Astrocyte (in vitro differentiated cells and primary cell): ENCODE data around the gene AKT3. TPM values are rescaled to one million over a fixed set of nuclear protein-coding genes. Genes with fewer than 3 reads are reported as not detected.
A peak's percentile ranks its signal among the peaks of the same experiment; 100 is the strongest.

Source experiments
- DNase-seq: peaks from one replicate; pipeline ENCODE4 v3.0.0-alpha.2; 2010; ENCODE audit warnings: low read depth
- FAIRE-seq: peaks from 2 replicates; lab custom pipeline; 2011; peaks lifted over from hg19 to GRCh38; lab: Jason Lieb, UNC
- H2AFZ ChIP-seq: 2 replicates; pipeline ENCODE4 v1.6.0; 2012; ENCODE audit warnings: low read depth, low read length, inconsistent platforms
- H3K27ac ChIP-seq: 2 replicates; pipeline ENCODE4 v1.5.1; 2011; ENCODE audit warnings: low read depth, low read length, inconsistent platforms
- H3K27me3 ChIP-seq: 2 replicates; pipeline ENCODE4 v1.6.0; 2011; ENCODE audit warnings: low read length, inconsistent platforms; ENCODE audit not compliant: insufficient read depth
- H3K36me3 ChIP-seq: 2 replicates; pipeline ENCODE4 v1.5.1; 2011; ENCODE audit warnings: low read length, inconsistent platforms; ENCODE audit not compliant: insufficient read depth
- H3K4me1 ChIP-seq: 2 replicates; pipeline ENCODE4 v1.5.1; 2011; ENCODE audit warnings: low read length, inconsistent platforms; ENCODE audit not compliant: insufficient read depth
- H3K4me2 ChIP-seq: 2 replicates; pipeline ENCODE4 v1.6.0; 2012; ENCODE audit warnings: low read length, inconsistent platforms
- H3K4me3 ChIP-seq: 2 replicates; pipeline ENCODE4 v1.5.1; 2011; ENCODE audit warnings: low read depth, mild to moderate bottlenecking, low read length, inconsistent platforms; ENCODE audit not compliant: insufficient read depth
- H3K79me2 ChIP-seq: 2 replicates; pipeline ENCODE4 v1.6.0; 2012; ENCODE audit warnings: mild to moderate bottlenecking, low read length, inconsistent platforms; ENCODE audit not compliant: insufficient read depth
- H3K9ac ChIP-seq: 2 replicates; pipeline ENCODE4 v1.6.0; 2012; ENCODE audit warnings: mild to moderate bottlenecking, low read length, inconsistent platforms
- H3K9me3 ChIP-seq: 2 replicates; pipeline ENCODE4 v1.5.1; 2012; ENCODE audit warnings: low read depth, mild to moderate bottlenecking, low read length, inconsistent platforms; ENCODE audit not compliant: insufficient read depth
- H4K20me1 ChIP-seq: 2 replicates; pipeline ENCODE4 v1.6.0; 2012; ENCODE audit warnings: low read length, inconsistent platforms; ENCODE audit not compliant: insufficient read depth
- H3K27ac Mint-ChIP-seq: one replicate; pipeline ENCODE4 v1.8.0; 2021; ENCODE audit warnings: mild to moderate bottlenecking, mixed read lengths; ENCODE audit not compliant: unreplicated experiment
- H3K27me3 Mint-ChIP-seq: one replicate; pipeline ENCODE4 v1.8.0; 2021; ENCODE audit warnings: low read depth, mixed read lengths; ENCODE audit not compliant: unreplicated experiment
- H3K36me3 Mint-ChIP-seq: one replicate; pipeline ENCODE4 v1.8.0; 2021; ENCODE audit warnings: low read depth, mixed read lengths; ENCODE audit not compliant: unreplicated experiment
- H3K4me1 Mint-ChIP-seq: one replicate; pipeline ENCODE4 v1.8.0; 2021; ENCODE audit warnings: low read depth, mixed read lengths; ENCODE audit not compliant: unreplicated experiment
- H3K4me3 Mint-ChIP-seq: one replicate; pipeline ENCODE4 v1.8.0; 2021; ENCODE audit warnings: mild to moderate bottlenecking, moderate library complexity, mixed read lengths; ENCODE audit not compliant: unreplicated experiment
- H3K9me3 Mint-ChIP-seq: one replicate; pipeline ENCODE4 v1.8.0; 2021; ENCODE audit warnings: mild to moderate bottlenecking, mixed read lengths; ENCODE audit not compliant: unreplicated experiment
- EZH2 ChIP-seq: IDR thresholded peaks from 2 replicates; pipeline ENCODE4 v1.6.1; 2012; ENCODE audit warnings: mild to moderate bottlenecking, low read length, inconsistent platforms; ENCODE audit not compliant: insufficient read depth
- total RNA-seq: library from RNA; stranded (reverse); gene quantifications from 2 replicates; pipeline ENCODE4 v1.2.1, GENCODE V29; 2021
- TF ChIP-seq, protein P1 (sequence below): IDR thresholded peaks from 2 replicates; pipeline ENCODE4 v1.5.1; 2011; ENCODE audit warnings: low read depth, mild to moderate bottlenecking, inconsistent platforms, low read length, moderate library complexity; ENCODE audit not compliant: insufficient read depth

AKT3 gene
- total RNA-seq, 1 donor from 2014 or later: 64.5 TPM

DNA sequence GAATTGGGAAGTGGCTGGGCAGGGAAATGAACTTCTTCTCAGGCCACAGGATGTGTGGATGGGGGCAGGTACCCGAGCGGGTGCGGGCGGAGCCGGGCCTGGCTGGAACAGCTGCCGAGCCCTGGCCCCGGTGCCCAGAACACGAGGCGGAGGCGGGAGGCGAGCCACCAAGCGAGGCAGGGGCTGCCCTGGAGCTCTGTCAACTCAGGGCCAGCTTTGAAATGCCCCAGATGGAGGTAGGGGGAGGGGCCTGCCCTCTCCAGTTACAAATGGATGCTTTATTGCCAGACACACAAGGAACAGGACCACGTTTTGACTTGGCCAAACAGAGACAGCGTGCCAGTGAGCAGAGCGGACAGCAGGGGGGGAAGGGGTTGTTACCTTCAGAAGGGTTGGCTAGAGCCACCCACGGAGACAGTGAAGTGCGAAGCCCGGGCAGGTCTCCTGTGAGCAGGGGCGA is 353.8 kb downstream of the AKT3 start:
- peak overlapping the region; percentile 30 for H3K27ac Mint-ChIP-seq
- Histone ChIP-seq H3K27me3 (no peaks in the 10 kb centered on the region), H3K4me3 (no peak overlapping the region), H3K4me1 (peaks cover 21% of the 10 kb centered on the region), H3K9ac (no peak overlapping the region), H3K79me2 (no peaks in the 10 kb centered on the region), H3K4me2 (no peak overlapping the region), H4K20me1 (no peaks in the 10 kb centered on the region), H3K36me3 (no peaks in the 10 kb centered on the region), H2AFZ (no peak overlapping the region), H3K9me3 (no peaks in the 10 kb centered on the region), H3K27ac (no peak overlapping the region)
- H3K4me3 Mint-ChIP-seq: no peak overlapping the region
- H3K36me3 Mint-ChIP-seq: peaks cover 3% of the 10 kb centered on the region
- no peaks in the 10 kb centered on the region for H3K27me3 Mint-ChIP-seq
- FAIRE-seq (no peak), DNase-seq (no peak)
- no peaks in the 10 kb centered on the region for H3K9me3 Mint-ChIP-seq
- H3K4me1 Mint-ChIP-seq: peaks cover 11% of the 10 kb centered on the region
- no peak for TF ChIP-seq EZH2
- TF ChIP-seq, protein P1, sequence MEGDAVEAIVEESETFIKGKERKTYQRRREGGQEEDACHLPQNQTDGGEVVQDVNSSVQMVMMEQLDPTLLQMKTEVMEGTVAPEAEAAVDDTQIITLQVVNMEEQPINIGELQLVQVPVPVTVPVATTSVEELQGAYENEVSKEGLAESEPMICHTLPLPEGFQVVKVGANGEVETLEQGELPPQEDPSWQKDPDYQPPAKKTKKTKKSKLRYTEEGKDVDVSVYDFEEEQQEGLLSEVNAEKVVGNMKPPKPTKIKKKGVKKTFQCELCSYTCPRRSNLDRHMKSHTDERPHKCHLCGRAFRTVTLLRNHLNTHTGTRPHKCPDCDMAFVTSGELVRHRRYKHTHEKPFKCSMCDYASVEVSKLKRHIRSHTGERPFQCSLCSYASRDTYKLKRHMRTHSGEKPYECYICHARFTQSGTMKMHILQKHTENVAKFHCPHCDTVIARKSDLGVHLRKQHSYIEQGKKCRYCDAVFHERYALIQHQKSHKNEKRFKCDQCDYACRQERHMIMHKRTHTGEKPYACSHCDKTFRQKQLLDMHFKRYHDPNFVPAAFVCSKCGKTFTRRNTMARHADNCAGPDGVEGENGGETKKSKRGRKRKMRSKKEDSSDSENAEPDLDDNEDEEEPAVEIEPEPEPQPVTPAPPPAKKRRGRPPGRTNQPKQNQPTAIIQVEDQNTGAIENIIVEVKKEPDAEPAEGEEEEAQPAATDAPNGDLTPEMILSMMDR: no peak

DNA sequence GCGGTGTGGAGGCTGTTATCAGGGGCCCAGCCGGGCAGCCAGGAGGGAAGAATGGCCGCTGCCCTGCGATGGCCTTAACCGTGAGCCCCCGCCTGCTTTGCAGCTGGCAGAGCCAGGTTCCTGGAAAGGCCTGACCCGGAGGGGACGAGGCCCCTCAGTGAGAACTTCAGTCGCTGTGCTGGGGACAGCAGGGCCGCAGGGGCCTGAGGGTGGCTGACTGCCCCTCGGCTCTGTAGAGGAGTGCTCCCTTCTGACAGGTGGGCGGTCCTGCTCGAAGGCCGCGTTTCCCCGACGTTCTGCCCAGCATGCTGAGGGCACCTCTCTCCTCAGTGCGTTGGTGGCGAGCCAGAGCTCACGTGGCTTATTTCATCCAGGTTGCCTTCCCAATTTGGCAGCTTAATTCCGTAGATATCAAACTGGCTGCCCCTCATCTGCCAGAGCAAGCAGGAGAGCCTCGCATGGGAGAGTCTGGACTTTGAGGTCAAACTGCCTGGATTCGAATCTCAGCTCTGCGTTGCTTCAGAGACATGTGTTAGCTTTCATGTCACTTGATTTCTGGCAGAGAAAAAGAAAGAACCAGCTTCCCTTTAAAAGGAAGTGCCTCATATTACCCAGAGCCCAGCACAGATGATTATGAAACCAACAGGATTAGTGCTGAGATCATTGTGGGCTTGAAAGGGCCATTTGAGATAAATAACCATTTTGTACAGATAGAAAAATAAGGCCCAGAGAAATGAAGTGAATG is 354.4 kb downstream of the AKT3 start:
- no peak overlapping the region for H3K4me3 ChIP-seq
- peak; percentile 61 for DNase-seq
- H3K9ac ChIP-seq: no peak overlapping the region
- H3K9me3 ChIP-seq: no peaks in the 10 kb centered on the region
- H3K79me2 ChIP-seq: no peaks in the 10 kb centered on the region
- TF ChIP-seq, protein P1: no peak
- TF ChIP-seq EZH2: no peak
- no peak overlapping the region for H3K27ac ChIP-seq
- H4K20me1 ChIP-seq: peaks cover 2% of the 10 kb centered on the region
- H2AFZ ChIP-seq: no peak overlapping the region
- H3K36me3 Mint-ChIP-seq: no peaks in the 10 kb centered on the region
- FAIRE-seq: no peak
- no peaks in the 10 kb centered on the region for H3K27me3 Mint-ChIP-seq
- H3K36me3 ChIP-seq: no peaks in the 10 kb centered on the region
- H3K4me1 Mint-ChIP-seq: peaks cover 7% of the 10 kb centered on the region
- peaks cover 15% of the 10 kb centered on the region for H3K4me1 ChIP-seq
- no peaks in the 10 kb centered on the region for H3K9me3 Mint-ChIP-seq
- H3K27ac Mint-ChIP-seq: peak overlapping the region; percentile 30
- no peak overlapping the region for H3K4me3 Mint-ChIP-seq
- H3K4me2 ChIP-seq: no peak overlapping the region
- no peaks in the 10 kb centered on the region for H3K27me3 ChIP-seq

DNA sequence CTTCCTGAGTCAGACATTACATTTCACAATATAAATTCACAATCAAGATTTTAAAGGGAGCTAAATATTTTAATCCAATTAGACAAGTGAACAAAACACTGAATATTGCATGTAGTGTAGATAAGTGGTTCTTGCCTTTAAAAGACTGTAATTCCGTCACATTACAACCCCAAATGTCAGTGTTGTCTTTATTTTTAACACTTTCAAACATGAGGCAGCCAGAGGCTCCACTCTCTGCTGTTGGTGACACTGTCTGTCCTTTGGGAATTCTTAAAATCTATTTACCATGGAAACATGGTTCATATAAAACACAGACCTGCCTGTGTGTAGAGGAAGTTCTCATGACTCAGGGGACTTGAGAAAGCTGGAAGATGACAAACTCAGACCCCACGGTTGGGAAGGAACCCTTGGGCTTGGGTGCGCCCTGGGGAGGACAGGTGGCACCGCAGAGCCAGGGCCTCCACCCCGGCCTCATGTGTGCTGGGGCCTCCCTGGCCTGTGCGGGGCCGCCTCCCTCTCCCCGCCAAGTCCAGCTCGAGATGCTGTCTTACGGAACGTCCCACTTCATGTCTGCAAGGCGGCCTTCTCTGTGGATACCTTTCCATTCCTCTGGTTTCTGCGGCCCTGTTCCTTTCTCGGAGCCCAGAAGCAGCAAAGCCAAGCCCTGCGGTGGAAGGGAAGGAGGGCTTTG is 355.2 kb downstream of the AKT3 start:
- FAIRE-seq (no peak), DNase-seq (no peak)
- H3K9me3 ChIP-seq: no peaks in the 10 kb centered on the region
- H4K20me1 ChIP-seq: peaks cover 3% of the 10 kb centered on the region
- H3K4me2 ChIP-seq: no peak overlapping the region
- H3K9me3 Mint-ChIP-seq: no peaks in the 10 kb centered on the region
- no peaks in the 10 kb centered on the region for H3K79me2 ChIP-seq
- H3K36me3 Mint-ChIP-seq: no peaks in the 10 kb centered on the region
- H3K4me1 Mint-ChIP-seq: peaks cover 7% of the 10 kb centered on the region
- H2AFZ ChIP-seq: no peak overlapping the region
- H3K27me3 Mint-ChIP-seq: no peaks in the 10 kb centered on the region
- no peak overlapping the region for H3K4me3 ChIP-seq
- H3K27me3 ChIP-seq: no peaks in the 10 kb centered on the region
- H3K36me3 ChIP-seq: peaks cover 2% of the 10 kb centered on the region
- TF ChIP-seq, protein P1: no peak
- TF ChIP-seq EZH2: no peak
- H3K4me3 Mint-ChIP-seq: no peak overlapping the region
- no peak overlapping the region for H3K27ac Mint-ChIP-seq
- H3K9ac ChIP-seq: no peak overlapping the region
- H3K4me1 ChIP-seq: peaks cover 9% of the 10 kb centered on the region
- no peak overlapping the region for H3K27ac ChIP-seq
